ENCODE data around the gene KSR1. TPM values are rescaled to one million over a fixed set of nuclear protein-coding genes. Genes with fewer than 3 reads are reported as not detected.

KSR1 gene
- total RNA-seq, 1 donor from 2014 or later, result 9.5 TPM

DNA sequence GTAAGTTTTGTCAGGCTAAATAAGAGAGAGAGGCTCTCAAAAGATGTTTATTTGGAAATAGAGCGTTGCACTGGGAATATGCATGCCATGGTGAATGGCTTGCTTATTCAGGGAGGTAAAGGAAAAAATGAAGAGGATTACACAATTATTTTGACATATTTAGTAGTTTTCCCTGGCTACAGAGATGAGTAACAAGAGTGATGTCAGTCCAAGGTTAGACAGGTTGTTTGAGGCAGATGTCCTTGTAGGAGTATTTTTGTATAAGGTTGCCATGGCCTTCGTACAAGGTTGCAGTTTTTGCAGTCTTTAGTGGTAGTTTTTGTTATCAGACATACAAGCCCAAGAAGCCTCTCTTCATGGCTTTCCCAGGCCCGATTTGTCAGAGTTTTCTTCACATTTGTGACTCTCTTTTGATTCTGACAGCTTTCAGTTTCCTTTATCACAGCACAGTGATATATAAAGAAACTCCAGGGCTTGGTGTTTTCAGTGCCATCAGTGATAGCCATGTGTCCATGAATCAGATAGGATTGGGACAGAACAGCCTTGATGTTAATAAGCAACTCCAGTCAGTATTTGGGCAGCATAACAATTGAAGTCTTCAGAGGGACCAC, 156.0 kb downstream of the KSR1 start:
- no peaks in the 10 kb centered on the region for H3K9me3 ChIP-seq (replicated peaks)
- H3K36me3 ChIP-seq, result peaks cover 80% of the 10 kb centered on the region
- no peak overlapping the region for H3K4me3 ChIP-seq
- DNase-seq, result no peak
- H3K27me3 ChIP-seq (ENCODE audit: low read depth), result no peaks in the 10 kb centered on the region
- no peak overlapping the region for H3K27ac ChIP-seq (replicated peaks)
- peaks cover 14% of the 10 kb centered on the region for H3K4me1 ChIP-seq
- TF ChIP-seq, protein P1, sequence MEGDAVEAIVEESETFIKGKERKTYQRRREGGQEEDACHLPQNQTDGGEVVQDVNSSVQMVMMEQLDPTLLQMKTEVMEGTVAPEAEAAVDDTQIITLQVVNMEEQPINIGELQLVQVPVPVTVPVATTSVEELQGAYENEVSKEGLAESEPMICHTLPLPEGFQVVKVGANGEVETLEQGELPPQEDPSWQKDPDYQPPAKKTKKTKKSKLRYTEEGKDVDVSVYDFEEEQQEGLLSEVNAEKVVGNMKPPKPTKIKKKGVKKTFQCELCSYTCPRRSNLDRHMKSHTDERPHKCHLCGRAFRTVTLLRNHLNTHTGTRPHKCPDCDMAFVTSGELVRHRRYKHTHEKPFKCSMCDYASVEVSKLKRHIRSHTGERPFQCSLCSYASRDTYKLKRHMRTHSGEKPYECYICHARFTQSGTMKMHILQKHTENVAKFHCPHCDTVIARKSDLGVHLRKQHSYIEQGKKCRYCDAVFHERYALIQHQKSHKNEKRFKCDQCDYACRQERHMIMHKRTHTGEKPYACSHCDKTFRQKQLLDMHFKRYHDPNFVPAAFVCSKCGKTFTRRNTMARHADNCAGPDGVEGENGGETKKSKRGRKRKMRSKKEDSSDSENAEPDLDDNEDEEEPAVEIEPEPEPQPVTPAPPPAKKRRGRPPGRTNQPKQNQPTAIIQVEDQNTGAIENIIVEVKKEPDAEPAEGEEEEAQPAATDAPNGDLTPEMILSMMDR (IDR thresholded peaks at IDR 0.05; ENCODE audit: borderline replicate concordance), result no peak
- intact Hi-C loops (cut with micrococcal nuclease), result no loop called here

DNA sequence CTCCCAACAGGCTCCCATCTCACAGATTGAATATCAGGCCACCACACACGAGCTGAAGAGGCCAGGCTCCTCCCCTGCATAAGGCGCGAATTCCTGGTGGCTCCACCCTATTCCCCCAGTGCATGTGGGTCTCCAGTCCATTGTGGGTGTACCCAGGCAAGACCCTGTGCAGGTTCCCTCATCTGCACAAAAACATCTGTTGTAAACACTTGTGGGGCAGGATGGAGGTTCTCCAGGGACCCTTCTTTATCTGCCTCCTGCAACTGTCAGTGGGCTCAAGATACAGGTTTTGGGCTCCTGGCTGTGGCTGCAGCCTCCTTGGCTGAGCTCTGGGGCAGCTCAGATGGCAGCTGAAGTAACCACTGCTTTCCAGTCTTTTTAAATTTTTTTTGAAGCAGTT, 157.2 kb downstream of the KSR1 start:
- H3K27me3 ChIP-seq (ENCODE audit: low read depth), result no peaks in the 10 kb centered on the region
- no peak overlapping the region for H3K4me3 ChIP-seq
- TF ChIP-seq, protein P1 (IDR thresholded peaks at IDR 0.05; ENCODE audit: borderline replicate concordance), result no peak
- H3K4me1 ChIP-seq, result peaks cover 14% of the 10 kb centered on the region
- no peak for DNase-seq
- no peaks in the 10 kb centered on the region for H3K9me3 ChIP-seq (replicated peaks)
- intact Hi-C loops (cut with micrococcal nuclease), result no loop called here
- no peak overlapping the region for H3K27ac ChIP-seq (replicated peaks)
- H3K36me3 ChIP-seq, result peaks cover 81% of the 10 kb centered on the region

GRCh38 chr17:27615121-27615520, 158.9 kb downstream of the KSR1 start:
- peaks cover 82% of the 10 kb centered on the region for H3K36me3 ChIP-seq
- no peaks in the 10 kb centered on the region for H3K9me3 ChIP-seq (replicated peaks)
- H3K27me3 ChIP-seq (ENCODE audit: low read depth), result no peaks in the 10 kb centered on the region
- intact Hi-C loops (cut with micrococcal nuclease), result no loop called here
- peaks cover 4% of the 10 kb centered on the region for H3K4me1 ChIP-seq
- no peak for DNase-seq
- no peak overlapping the region for H3K4me3 ChIP-seq
- no peak overlapping the region for H3K27ac ChIP-seq (replicated peaks)
- TF ChIP-seq, protein P1 (IDR thresholded peaks at IDR 0.05; ENCODE audit: borderline replicate concordance), result no peak

- TF ChIP-seq, protein P1 (IDR thresholded peaks at IDR 0.05; ENCODE audit: borderline replicate concordance), result no peak
- H3K9me3 ChIP-seq (replicated peaks), result no peaks in the 10 kb centered on the region
- no peaks in the 10 kb centered on the region for H3K4me1 ChIP-seq
- DNase-seq, result no peak
- H3K27me3 ChIP-seq (ENCODE audit: low read depth), result no peaks in the 10 kb centered on the region
- H3K36me3 ChIP-seq, result peaks cover 87% of the 10 kb centered on the region
- no peak overlapping the region for H3K4me3 ChIP-seq
- intact Hi-C loops (cut with micrococcal nuclease), result no loop called here
- H3K27ac ChIP-seq (replicated peaks), result no peak overlapping the region
Measured at GRCh38 chr17:27616414-27616813, 160.2 kb downstream of the KSR1 start.

- intact Hi-C loops (cut with micrococcal nuclease), result no loop called here
- Histone ChIP-seq H3K36me3 (peaks cover 85% of the 10 kb centered on the region), H3K27ac (replicated peaks) (no peak overlapping the region), H3K27me3 (ENCODE audit: low read depth) (no peaks in the 10 kb centered on the region), H3K4me3 (no peak overlapping the region), H3K4me1 (no peaks in the 10 kb centered on the region), H3K9me3 (replicated peaks) (no peaks in the 10 kb centered on the region)
- no peak for DNase-seq
- TF ChIP-seq, protein P1 (IDR thresholded peaks at IDR 0.05; ENCODE audit: borderline replicate concordance), result no peak
Measured at GRCh38 chr17:27618417-27618816, 162.2 kb downstream of the KSR1 start.
